Endothelial cell (in vitro differentiated cells): ENCODE data around the gene MVB12A. TPM values are rescaled to one million over a fixed set of nuclear protein-coding genes. Genes with fewer than 3 reads are reported as not detected.

Experiments
- DNase-seq: peaks from one replicate; pipeline ENCODE4 v3.0.0; 2021; ENCODE audit warnings: low spot score
- H3K27ac Mint-ChIP-seq: one replicate; pipeline ENCODE4 v1.8.0; 2021; ENCODE audit warnings: mixed read lengths, inconsistent platforms; ENCODE audit not compliant: unreplicated experiment
- H3K27me3 Mint-ChIP-seq: one replicate; pipeline ENCODE4 v1.8.0; 2021; ENCODE audit warnings: mild to moderate bottlenecking, moderate library complexity, mixed read lengths, inconsistent platforms; ENCODE audit not compliant: unreplicated experiment
- H3K36me3 Mint-ChIP-seq: one replicate; pipeline ENCODE4 v1.8.0; 2021; ENCODE audit warnings: mild to moderate bottlenecking, low read depth, mixed read lengths, inconsistent platforms; ENCODE audit not compliant: unreplicated experiment
- H3K4me1 Mint-ChIP-seq: one replicate; pipeline ENCODE4 v1.8.0; 2021; ENCODE audit warnings: mild to moderate bottlenecking, mixed read lengths, inconsistent platforms; ENCODE audit not compliant: unreplicated experiment
- H3K4me3 Mint-ChIP-seq: one replicate; pipeline ENCODE4 v1.8.0; 2021; ENCODE audit warnings: mild to moderate bottlenecking, mixed read lengths, inconsistent platforms; ENCODE audit not compliant: unreplicated experiment
- H3K9me3 Mint-ChIP-seq: one replicate; pipeline ENCODE4 v1.8.0; 2021; ENCODE audit warnings: mixed read lengths, inconsistent platforms; ENCODE audit not compliant: unreplicated experiment
- CTCF ChIP-seq: fragments of 200-600 bp; sonication (generic); IDR thresholded peaks from one replicate; pipeline ENCODE4 v1.5.0; 2021; ENCODE audit warnings: antibody characterized with exemption; ENCODE audit not compliant: unreplicated experiment
- total RNA-seq: library from RNA; stranded (reverse); fragmentation: NEBNext Ultra II Directional; extraction: Animal tissue kit (Norgen Biotek cat#: 25700); gene quantifications from one replicate; pipeline ENCODE4 v1.2.1, GENCODE V29; 2021; ENCODE audit not compliant: unreplicated experiment

The MVB12A gene
- total RNA-seq, 1 donor from 2014 or later, result 107 TPM

GRCh38 chr19:17409990-17410389 lies 9.9 kb upstream of the MVB12A start:
- H3K4me1 Mint-ChIP-seq, result peaks cover 31% of the 10 kb centered on the region
- no peak overlapping the region for H3K27ac Mint-ChIP-seq
- no peaks in the 10 kb centered on the region for H3K27me3 Mint-ChIP-seq
- H3K4me3 Mint-ChIP-seq, result no peak overlapping the region
- no peak for TF ChIP-seq CTCF
- no peak for DNase-seq
- H3K36me3 Mint-ChIP-seq, result no peaks in the 10 kb centered on the region
- no peaks in the 10 kb centered on the region for H3K9me3 Mint-ChIP-seq

- no peaks in the 10 kb centered on the region for H3K36me3 Mint-ChIP-seq
- no peak for DNase-seq
- peak overlapping the region; percentile 98 for H3K27ac Mint-ChIP-seq
- H3K4me1 Mint-ChIP-seq, result peaks cover 31% of the 10 kb centered on the region
- H3K4me3 Mint-ChIP-seq, result no peak overlapping the region
- peaks cover 3% of the 10 kb centered on the region for H3K27me3 Mint-ChIP-seq
- no peak for TF ChIP-seq CTCF
- H3K9me3 Mint-ChIP-seq, result no peaks in the 10 kb centered on the region
Observed at GRCh38 chr19:17411801-17412200, 8.0 kb upstream of the MVB12A start.

DNA sequence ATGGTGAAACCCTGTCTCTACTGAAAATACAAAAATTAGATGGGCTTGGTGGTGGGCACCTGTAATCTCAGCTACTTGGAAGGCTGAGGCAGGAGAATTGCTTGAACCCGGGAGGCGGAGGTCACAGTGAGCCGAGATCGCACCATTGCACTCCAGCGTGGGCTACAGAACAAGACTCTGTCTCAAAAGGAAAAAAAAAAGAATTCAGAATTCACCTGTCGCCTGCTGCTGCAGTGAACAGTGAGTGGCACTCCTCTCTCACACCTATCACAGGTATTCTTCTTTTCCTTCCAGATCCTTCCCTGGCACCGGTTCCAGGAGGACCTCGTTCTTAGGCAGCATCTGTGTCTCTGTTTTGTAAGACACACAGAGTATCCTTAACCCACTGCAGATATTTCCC lies 5.8 kb upstream of the MVB12A start:
- Mint-ChIP-seq H3K27me3 (peaks cover 5% of the 10 kb centered on the region), H3K36me3 (no peaks in the 10 kb centered on the region), H3K27ac (peak overlapping the region; percentile 98), H3K4me3 (no peak overlapping the region), H3K4me1 (peaks cover 31% of the 10 kb centered on the region), H3K9me3 (no peaks in the 10 kb centered on the region)
- no peak for TF ChIP-seq CTCF
- no peak for DNase-seq

- no peaks in the 10 kb centered on the region for H3K36me3 Mint-ChIP-seq
- H3K27me3 Mint-ChIP-seq, result peaks cover 5% of the 10 kb centered on the region
- DNase-seq, result no peak
- H3K4me1 Mint-ChIP-seq, result peaks cover 35% of the 10 kb centered on the region
- no peak for TF ChIP-seq CTCF
- H3K27ac Mint-ChIP-seq, result peak overlapping the region; percentile 93
- peak overlapping the region; percentile 63 for H3K4me3 Mint-ChIP-seq
- H3K9me3 Mint-ChIP-seq, result no peaks in the 10 kb centered on the region
Observed at GRCh38 chr19:17415121-17415520, 4.7 kb upstream of the MVB12A start.

GRCh38 chr19:17418710-17419109 lies 1.1 kb upstream of the MVB12A start:
- H3K9me3 Mint-ChIP-seq, result peaks cover 3% of the 10 kb centered on the region
- peaks cover 26% of the 10 kb centered on the region for H3K4me1 Mint-ChIP-seq
- no peak for DNase-seq
- H3K36me3 Mint-ChIP-seq, result peaks cover 8% of the 10 kb centered on the region
- peak overlapping the region; percentile 85 for H3K4me3 Mint-ChIP-seq
- peaks cover 11% of the 10 kb centered on the region for H3K27me3 Mint-ChIP-seq
- TF ChIP-seq CTCF, result no peak
- H3K27ac Mint-ChIP-seq, result peak overlapping the region; percentile 90
